AG08395 (cell line): ENCODE results near the gene MBD2.
"Not testable (repeated sequence)": the region's sequence is repeated elsewhere in the genome, so short reads cannot be mapped to it uniquely, and the experiment has no call there.

ENCODE experiments used
- DNase-seq: peaks from one replicate; pipeline ENCODE4 v3.0.0; 2012; ENCODE audit warnings: mixed read lengths, low spot score

MBD2 gene

DNA sequence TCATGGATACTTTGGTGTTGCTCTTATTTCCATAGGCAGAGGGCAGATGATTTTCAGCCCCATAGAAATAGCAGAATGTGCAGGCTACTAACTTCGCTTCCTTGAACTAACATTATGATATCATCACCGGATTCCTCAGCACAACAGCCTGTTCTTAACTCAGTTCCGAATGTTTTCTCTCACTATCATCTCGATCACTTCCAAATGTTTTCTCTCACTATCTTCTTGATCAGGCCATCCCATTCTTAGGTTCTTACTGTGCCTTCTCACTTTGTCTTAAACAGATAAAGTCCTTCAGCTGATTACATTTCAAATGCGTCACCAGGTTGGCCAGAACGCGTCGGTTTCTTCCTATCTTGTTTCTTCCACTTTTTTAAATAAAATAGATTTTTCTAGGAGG is 11.4 kb upstream of the MBD2 start:
- DNase-seq, result no peak

DNA sequence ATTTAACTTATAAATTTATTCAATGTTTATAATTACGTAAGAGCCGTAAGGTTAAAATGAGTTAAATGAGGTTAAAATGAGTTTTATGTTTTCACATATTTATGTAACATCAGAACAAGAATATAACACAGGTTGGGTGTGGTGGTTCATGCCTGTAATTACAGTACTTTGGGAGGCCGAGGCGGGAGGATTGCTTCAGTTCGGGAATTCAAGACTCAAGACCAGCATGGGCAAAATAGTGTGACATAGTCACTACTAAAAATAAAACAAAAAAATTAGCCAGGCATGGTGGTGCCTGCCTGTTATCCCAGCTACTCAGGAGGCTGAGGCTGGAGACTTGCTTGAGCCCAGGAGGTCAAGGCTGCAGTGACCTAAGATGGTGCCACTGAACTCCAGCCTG is 9.3 kb upstream of the MBD2 start:
- DNase-seq, result no peak

DNA sequence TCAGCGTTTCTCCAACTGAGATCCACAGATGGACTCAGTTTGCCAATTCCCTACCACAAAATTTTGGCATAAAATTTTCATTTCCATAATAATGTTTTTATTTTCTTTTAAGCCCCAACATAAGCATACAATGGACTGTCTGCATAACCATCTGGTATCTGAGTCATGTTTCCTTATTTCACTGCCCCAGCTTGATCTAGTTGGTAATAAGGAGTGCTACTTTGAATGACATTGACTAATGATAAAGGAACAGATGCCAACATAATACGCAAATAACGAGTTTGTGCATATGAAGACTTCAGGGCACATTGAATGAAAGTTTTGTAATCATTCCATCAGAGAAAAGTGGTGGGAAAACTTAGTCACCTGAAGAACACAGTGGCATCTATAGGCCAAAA is 8.8 kb upstream of the MBD2 start:
- DNase-seq, result no peak

DNA sequence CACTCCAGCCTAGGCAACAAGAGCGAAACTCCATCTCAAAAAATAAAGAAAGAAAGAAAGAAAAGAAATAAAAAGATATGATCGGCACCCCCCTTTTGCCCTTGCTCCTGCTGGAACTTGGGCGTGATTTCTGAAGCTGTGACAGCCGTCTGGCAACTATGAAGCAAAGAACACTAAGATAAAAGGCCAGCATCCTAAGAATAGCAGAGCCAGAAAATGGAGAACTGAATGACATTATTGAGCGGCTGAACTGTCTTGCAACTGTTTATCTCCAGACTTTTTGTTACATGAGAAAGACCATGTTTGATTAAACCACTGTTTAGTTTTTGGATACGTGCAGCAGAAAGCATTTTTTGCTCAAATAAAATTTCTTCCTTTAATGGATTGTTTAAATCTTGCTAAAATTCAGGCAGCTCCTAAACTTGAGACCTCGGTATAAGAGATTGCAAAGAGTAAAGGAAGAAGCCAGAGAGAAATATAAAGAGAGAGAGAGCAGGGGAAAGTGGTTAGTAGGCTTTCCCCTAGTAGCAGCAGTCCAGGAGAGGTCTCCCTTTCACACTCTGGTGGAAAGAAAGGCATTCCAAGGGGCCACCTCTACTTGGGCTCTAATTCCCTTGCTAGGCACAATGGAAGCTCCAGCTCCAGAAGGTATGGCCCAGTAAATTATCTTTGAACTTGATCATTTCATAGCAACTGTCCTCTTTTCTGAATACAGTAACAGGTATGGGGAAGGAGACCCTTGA is 8.2 kb upstream of the MBD2 start:
- DNase-seq, result no peak

DNA sequence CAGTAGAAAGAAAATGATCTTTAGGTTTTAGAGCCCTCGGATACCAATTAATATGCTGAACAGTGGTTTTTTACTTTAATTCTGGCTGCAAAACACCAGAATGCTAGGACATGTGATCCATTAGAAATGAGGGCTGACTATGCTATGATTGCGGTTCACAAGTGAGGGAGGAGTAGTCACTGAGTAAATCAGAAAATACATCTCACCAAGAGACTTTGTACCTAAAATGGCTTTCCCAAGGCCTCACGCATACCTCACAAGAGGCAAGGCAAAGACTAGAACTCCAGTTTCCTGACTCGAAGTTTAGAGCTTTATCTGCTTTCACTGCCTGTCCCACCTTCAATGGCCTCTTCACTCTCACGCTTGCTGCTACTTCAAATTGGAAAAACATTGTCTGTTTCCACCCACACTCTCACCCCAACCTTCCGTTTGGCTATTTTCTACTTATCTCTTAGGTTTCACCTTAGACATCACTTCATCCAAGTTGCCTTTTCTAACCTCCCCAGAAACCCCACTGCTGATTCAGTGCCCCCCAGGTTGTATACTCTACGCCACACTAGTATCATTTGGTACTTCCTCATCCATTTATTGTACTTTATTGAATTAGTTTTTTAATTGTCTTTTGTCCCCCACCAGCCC is 5.1 kb upstream of the MBD2 start:
- no peak for DNase-seq

DNA sequence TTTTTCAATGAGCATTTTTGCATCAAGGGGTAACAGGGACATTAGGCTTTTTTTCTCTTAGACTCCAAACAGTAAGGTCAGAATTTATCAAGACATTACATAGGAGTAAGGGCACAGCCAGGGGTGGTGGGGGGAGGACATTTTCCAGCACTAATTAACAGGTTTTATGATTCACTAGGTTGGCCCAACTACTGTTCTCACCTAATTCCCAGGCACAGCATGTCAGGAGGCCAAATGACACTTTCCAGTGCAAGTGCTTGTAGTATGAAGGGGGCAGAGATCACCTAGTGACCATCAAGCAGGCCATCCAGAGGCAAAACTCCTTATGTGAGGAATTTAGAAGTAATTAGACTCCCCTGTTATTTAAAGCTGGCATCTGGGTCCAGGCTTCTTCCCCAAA is 3.9 kb upstream of the MBD2 start:
- no peak for DNase-seq

DNA sequence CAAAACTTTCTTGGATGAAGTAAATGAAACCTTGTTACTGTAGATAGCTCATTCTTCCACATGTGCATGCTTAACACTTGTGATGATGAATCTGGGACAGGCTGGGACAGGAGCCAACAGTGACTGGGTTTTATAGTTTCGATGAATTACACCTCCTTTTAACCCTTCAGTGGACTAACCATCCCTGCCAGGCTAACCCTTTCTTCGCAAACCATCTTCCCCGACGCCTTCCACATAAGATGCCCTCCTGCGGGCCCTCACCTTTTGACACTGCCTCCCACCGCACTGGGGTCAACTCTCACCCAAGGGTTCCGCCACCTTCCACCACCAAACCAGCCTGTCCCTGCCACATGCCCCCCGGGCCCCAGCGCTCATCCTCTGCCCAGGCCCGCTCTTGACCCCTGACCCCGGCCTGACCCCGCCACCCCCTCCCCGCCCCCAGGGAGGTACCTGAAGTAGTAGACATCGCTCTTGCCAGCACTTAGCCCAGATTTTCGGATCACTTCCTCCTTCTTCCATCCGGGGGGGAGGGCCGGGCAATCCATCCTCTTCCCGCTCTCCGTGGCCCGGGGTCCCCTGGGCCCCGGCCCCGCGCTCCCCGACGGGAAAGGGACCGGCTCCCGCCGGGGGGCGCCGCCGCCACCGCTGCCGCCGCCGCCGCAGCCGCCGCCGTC is 764 bp downstream of the MBD2 start:
- peak; percentile 76 for DNase-seq

DNA sequence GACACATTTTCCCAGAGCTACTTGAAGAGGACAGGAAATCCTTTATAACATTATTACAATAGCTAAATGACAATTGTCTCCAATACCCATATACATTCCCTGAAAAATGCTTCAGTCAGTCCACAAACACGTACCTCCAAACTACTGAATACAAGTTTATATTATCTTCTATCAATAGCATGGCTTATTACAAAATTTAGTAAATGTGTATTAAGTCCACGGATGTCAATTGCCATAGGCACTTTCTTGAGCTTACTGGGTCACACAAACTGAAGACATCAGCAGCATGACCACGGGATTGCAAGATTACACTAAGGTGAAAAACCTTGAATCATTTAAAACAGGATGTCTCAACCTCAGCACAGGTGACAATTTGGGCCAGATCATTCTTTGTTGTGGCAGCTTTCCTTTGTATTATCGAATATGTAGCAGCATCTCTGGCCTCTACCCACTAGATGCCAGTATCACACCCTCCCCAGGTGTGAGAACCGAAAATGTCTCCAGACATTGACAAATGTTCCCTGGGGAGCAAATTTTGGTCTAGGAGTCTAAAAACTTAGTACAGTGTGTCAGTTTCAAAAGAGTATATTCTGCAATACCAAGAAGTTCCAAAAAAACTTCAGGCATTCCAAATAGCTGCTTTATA is 1.4 kb downstream of the MBD2 start:
- no peak for DNase-seq

DNA sequence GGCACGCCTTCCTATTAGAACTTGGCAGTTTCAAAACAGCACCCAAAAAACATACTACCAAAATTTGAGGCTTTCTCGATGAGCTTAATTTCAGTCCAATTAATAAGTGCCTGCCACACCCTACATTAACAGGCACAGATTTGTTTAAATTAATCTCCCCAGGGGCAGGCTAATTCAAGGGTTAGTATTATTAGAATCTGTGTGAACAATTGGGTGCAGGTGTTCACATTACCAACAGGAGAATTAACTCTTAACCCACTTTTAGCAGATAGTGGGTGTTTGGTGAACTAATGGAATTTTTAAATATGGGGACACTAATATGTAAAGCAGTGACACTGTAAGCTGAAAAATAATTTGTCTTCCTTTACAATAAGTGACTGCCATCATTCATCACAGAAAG is 4.1 kb downstream of the MBD2 start:
- DNase-seq, result no peak

DNA sequence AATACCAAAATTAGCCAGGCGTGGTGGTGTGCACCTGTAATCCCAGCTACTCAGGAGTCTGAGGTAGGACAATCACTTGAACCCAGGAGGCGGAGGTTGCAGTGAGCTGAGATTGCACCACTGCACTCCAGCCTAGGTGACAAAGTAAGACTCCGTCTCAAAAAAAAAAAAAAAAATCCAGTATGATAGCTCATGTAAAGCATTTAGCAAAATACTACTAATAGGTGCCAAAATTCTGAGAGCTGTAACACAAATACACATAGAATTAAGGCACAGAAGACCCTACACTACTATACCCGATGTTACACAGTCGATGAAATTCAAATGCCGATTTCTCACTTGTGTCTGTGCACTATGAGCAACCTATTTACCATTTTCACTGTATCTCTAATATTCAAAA is 5.7 kb downstream of the MBD2 start:
- DNase-seq, result not testable (repeated sequence)

DNA sequence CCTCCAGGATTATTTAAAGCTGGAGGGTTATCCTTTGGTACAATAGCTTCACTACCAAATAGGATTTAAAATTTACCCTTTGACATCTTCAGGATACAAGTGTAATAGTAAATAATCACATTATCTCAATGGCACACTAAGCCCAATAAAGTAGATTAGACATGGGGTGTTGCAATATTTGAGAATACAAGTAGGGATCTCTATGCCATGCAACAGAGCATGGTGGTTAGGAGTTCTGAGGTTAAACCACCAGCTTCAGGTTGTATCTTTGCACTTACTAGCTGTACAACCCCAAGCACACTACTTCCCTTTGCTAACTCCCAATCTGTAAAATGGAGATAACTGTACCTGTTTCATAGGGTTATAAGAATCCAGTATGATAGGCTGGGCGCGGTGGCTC is 6.2 kb downstream of the MBD2 start:
- DNase-seq, result no peak

DNA sequence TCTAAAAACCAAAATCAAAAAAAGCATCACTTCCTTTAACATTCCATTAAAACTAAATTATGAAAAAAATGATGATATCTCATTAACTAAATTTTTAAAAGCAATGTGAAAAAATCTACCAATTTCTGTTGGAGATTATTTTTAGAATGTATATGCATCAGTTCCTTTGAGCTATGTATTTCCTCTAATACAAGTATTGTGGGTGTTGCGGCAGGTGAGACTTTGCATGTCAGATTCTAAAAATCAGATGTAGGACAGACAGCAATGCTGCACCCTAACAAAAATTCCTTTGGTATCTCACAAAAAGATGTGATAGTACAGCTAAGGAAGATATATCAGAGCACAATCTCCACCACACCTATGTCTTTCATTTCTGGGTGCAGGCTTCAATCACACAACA is 6.8 kb downstream of the MBD2 start:
- DNase-seq, result no peak

DNA sequence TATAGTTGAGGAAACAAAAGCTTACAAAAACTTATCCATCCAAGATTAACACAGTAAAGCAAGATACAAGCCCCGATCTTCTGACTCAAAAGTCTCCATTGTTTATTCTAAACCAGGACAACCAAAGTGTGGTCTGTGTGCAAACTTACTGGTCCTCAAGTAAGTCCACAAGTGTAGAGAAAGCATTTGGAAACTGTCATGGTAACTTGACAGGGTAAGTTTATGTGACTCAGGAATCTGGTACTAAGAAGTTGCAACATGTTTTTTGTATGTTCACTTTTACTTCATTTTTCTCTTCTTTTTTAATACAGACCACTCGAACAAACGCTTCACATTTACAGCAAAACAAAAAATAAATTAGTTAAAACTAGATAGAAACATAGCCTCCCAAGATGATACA is 9.4 kb downstream of the MBD2 start:
- peak; percentile 24 for DNase-seq

DNA sequence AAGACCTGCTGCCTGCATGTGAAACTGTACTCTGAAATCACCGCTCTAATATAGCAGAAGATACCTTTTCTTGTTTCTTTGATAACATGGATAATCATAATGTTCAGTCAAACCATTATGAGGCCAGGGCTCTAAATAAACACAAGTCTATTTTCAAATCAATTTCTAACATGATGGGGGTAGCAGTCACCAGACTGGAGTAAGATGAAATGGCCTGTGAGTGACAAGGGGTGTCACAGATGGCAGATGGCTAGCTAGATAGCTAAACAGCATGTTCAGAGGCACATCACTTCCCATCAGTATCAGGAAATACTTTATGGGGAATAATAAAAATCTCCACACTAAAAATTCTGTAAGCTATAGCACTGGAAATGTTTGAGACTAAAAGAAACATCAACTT is 14.0 kb downstream of the MBD2 start:
- DNase-seq, result no peak

DNA sequence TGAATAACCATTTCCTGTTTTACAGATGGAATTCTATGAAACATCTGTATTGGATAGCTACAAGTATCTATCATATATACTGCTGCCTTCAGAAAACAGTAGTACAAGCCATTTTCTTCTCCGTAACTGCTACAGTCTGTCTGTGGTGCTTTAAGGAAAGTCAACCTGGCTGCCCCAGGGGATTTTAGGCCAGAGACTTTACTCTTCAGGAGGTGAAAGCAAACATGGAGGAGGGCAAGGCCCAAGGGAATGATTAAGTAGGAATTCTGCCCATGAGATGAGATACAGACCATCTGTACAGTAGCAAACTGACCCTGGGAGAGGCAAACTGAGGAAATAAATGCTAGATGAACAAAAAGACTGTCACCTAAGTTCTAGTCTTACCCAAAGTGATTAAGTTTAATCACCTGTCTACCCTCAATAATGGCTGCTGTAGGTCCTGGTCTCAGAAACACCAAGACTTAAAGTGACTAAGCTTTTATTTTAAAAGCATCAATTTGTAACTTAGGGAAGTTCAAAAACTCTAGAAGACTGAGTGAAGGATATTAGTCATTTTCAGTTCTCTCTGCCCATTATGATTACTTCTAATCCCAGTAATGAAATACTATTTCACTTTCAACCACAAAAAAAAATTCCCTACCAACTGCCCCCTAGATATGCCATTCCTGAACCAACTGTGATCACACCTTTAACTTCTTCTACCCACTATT is 14.8 kb downstream of the MBD2 start:
- no peak for DNase-seq

DNA sequence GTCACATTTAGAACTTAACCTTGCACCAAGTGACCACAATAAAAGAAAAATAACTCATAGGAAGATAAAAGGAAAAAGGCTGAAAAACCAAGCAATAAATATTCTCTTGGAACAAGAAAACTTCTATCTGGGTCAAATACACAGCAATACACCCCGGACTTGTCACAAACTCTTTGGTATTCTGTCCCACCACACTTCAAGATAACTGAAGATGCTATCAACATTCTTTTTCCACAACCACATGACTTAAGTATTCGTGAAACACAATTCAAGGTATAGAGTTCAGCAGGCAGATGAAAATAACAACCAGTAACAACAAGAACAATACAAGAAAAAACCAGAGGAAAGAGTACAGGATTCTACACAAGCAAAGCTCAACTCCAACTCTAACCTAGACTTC is 18.0 kb downstream of the MBD2 start:
- no peak for DNase-seq

DNA sequence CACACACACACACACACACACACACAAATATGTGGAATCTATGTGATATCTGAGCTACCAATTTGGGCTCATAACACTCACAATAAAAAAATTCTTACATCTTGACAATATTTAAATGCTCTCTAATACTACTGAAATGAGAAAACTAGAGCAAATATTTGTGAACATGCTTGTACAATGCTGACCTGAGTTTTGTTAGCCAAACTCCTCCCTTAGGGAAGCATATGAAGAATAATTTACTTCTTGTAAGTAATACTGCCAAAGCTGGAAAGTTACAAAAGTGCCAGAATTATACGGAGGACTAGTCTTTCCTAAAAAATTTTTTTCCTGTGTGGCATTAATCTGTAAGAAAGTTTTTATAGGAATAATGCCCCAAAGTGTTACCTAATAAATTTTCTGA is 18.5 kb downstream of the MBD2 start:
- no peak for DNase-seq

DNA sequence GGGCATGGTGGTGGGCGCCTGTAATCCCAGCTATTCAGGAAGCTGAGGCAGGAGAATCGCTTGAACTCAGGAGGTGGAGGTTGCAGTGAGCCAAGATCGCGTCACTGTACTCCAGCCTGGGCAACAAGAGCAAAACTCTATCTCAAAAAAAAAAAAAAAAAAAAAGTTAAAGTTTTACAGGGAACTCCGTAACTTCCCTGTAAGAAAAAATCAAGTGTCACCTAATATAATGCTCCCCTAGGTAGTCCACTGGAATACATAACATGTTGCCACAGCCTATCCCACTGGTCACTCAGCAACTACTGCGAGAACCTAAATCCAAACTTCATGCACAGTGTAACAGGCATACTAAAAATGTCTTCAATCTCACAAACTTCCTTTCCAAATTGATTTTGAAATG is 19.0 kb downstream of the MBD2 start:
- not testable (repeated sequence) for DNase-seq

DNA sequence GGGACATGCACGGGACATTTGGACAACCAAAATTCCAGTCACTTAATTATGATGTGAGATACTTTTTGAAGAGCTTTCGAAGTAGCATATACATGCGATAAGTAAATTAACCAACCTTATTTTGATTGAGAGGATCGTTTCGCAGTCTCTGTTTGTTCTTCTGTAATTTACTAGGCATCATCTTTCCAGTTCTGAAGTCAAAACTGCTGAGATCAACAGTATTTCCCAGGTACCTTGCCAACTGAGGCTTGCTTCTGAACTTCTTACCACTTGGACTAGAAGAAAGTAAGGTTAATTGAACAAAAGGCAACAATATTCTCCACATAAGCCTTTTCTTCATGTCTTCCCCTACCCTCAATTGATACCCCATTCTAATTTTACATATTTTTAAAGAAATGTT is 19.6 kb downstream of the MBD2 start:
- no peak for DNase-seq

DNA sequence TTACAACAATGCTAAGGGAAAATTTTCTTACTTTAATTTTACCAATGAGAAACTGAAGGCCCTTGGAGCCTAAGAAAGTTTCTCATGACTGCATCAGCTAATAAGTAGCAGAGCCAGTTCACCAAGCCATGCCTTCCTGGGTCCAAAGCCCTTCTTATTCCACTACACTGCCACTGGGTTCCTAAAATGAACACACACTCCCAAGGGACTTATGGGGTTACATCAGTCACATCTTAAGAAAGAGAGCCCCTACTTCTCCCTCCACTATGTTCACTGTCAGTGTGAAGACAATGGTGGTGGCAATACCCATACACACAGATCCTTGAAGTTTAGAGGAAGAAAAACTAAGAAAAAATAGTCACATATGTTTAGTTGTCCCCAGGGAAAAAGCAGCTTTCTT is 20.6 kb downstream of the MBD2 start:
- DNase-seq, result no peak

DNA sequence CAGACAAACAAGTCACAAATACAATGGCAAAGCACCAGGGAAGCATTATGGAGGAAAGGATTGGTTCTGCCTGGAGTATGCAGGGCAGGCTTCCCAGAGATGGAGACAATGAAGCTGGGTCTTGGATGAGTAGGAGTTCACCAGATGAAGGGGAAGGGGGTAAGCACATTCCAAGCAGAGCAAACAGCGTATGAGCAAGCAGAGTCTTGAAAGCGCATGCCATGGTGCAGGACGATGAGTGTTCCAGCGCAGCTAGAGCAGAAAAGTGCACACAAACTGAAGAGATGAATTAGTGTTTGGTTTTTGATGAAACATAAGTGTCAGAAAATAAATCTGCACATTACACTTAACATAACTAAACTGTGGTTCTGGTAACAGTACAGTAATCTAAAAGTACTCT is 21.6 kb downstream of the MBD2 start:
- DNase-seq, result no peak

DNA sequence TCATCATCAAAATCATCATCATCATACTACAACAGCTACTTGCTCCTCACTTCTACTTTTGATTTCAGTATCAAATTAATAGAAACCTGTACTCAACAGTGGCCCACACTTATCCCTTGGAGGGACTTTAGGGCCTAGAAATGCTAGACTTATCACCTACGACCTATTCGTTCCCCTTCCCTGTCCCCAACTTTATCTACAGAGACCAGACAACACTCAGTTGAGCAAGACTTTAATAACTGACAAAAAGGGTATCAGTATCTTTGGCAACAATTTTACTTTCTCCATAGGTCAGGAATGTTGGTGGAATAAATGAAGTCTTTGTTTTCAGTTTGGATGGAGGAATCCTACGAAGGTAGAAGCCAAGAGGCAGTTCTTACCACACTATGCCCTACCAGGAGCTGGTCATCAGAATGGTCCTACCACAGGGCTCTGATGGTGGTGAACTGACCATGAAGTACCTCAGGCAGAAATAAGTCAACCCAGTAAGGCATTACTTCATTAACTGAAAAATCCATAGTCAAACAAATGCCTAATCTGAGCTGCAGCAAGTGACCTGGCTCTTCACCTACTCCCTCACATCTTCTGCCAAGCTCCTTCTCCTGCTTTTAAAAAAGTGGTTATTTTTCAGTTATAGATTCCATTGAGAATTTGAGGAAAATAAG is 26.6 kb downstream of the MBD2 start:
- no peak for DNase-seq
